ENCODE measurements around the gene LRRK1.

- TF ChIP-seq CTCF (IDR thresholded peaks at IDR 0.05; ENCODE audit: low read depth, low read length), result no peak
- TF ChIP-seq EZH2phosphoT487 (IDR thresholded peaks at IDR 0.05; ENCODE audit: low read depth), result no peak
Observed at GRCh38 chr15:101052681-101053121, 133.5 kb downstream of the LRRK1 start.

Measured in OCI-LY3 (cell line).